Lung (tissue), 12 donors: ENCODE data around the gene MYO16. TPM values are rescaled to one million over a fixed set of nuclear protein-coding genes. Genes with fewer than 3 reads are reported as not detected.

Source experiments
- ATAC-seq: fragments of 200-7000 bp; cut with Tn5 transposase; one replicate; pipeline ENCODE4 v1.9.1; 2020; ENCODE audit warnings: moderate number of reproducible peaks; ENCODE audit not compliant: insufficient read depth, low FRiP score
- DNase-seq, 3 donors: peaks; one replicate each; pipeline ENCODE4 v3.0.0-alpha.2; 2013 to 2017
- H3K27ac ChIP-seq, 2 donors: one replicate each; pipeline ENCODE4 v1.5.1; 2013; ENCODE audit warnings: mild to moderate bottlenecking in 2 of 2, moderate library complexity in 2 of 2, control low read depth in 1 of 2, inconsistent platforms in 1 of 2, low read depth in 1 of 2, low read length in 1 of 2
- H3K27me3 ChIP-seq, 3 donors: one replicate each; pipeline ENCODE4 v1.5.1; 2013; ENCODE audit warnings: low read length in 2 of 3; ENCODE audit not compliant: control insufficient read depth in 3 of 3, insufficient read depth in 3 of 3
- H3K36me3 ChIP-seq, 4 donors: one replicate each; pipeline ENCODE4 v1.5.1; 2013; ENCODE audit warnings: low read length in 4 of 4, mild to moderate bottlenecking in 1 of 4, moderate library complexity in 1 of 4; ENCODE audit not compliant: control insufficient read depth in 4 of 4, insufficient read depth in 4 of 4
- H3K4me1 ChIP-seq, 5 donors: one replicate each; pipeline ENCODE4 v1.5.1; 2013; ENCODE audit warnings: low read length in 5 of 5, mild to moderate bottlenecking in 2 of 5, moderate library complexity in 1 of 5; ENCODE audit not compliant: control insufficient read depth in 5 of 5, insufficient read depth in 5 of 5
- H3K4me3 ChIP-seq: one replicate; pipeline ENCODE4 v1.5.1; 2013; ENCODE audit warnings: mild to moderate bottlenecking, control low read depth, moderate library complexity
- H3K9ac ChIP-seq, 2 donors: one replicate each; pipeline ENCODE4 v1.5.1; 2013; ENCODE audit warnings: low read length in 2 of 2, control low read depth in 1 of 2; ENCODE audit not compliant: insufficient read depth in 1 of 2
- H3K9me3 ChIP-seq, 4 donors: one replicate each; pipeline ENCODE4 v1.5.1; 2013; ENCODE audit warnings: low read length in 3 of 4, mild to moderate bottlenecking in 1 of 4, moderate library complexity in 1 of 4; ENCODE audit not compliant: control insufficient read depth in 4 of 4, insufficient read depth in 3 of 4
- WGBS, 2 donors: extraction: QIAGEN DNeasy Blood & Tissue Kit; methylation state at CpG; one replicate each; pipeline ENCODE4 v1.1.7; 2013; 5-methylcytosine and 5-hydroxymethylcytosine counted together
- polyA plus RNA-seq, 2 donors: library from polyadenylated mRNA; stranded (reverse); fragments of 200-250 nt; gene quantifications; one replicate each; pipeline ENCODE4 v1.2.1, GENCODE V29; 2013
- total RNA-seq, 2 donors: library from RNA; depleted of rRNA in 1 of 2; stranded (reverse); fragments of >200 nt in 1 of 2; gene quantifications; one replicate each; pipeline ENCODE4 v1.2.1, GENCODE V29; 2014 to 2021
- TF ChIP-seq, protein P1 (sequence below): IDR thresholded peaks from 2 replicates; pipeline ENCODE4 v1.5.1; 2012; ENCODE audit warnings: mild to moderate bottlenecking; ENCODE audit errors: control extremely low read depth, extremely low read depth
- donor health status: control.
- donor health status: control.
- donor health status: Bipolar disorder and iron deficiency.
- donor health status: healthy.
- donor health status: DM: yes; HTN: yes; CAD: no.

The MYO16 gene
- total and polyA plus RNA-seq, 4 donors, result 0.12 to 13.8 (median 0.88) TPM

DNA sequence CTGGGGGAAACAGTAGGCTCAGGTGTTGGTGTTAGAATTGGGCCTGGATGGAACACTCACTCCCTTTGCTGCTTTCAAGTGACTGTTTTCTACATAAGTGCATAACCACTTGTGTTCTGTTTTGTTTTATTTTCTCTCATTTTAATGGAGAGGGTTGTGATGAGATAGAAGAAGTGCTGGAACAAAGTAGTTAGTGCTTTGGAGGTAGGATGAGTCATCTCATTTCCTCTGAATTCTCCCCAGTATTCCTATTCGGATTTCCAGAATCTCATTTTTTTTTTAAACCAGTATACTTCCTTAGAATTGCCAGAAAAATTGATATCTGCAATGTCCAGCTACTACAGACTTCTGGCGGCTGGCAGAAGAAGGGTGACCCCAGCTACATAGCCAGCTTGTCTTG lies 575.9 kb downstream of the MYO16 start:
- DNase-seq (no peak), ATAC-seq (no peak)
- TF ChIP-seq, protein P1, sequence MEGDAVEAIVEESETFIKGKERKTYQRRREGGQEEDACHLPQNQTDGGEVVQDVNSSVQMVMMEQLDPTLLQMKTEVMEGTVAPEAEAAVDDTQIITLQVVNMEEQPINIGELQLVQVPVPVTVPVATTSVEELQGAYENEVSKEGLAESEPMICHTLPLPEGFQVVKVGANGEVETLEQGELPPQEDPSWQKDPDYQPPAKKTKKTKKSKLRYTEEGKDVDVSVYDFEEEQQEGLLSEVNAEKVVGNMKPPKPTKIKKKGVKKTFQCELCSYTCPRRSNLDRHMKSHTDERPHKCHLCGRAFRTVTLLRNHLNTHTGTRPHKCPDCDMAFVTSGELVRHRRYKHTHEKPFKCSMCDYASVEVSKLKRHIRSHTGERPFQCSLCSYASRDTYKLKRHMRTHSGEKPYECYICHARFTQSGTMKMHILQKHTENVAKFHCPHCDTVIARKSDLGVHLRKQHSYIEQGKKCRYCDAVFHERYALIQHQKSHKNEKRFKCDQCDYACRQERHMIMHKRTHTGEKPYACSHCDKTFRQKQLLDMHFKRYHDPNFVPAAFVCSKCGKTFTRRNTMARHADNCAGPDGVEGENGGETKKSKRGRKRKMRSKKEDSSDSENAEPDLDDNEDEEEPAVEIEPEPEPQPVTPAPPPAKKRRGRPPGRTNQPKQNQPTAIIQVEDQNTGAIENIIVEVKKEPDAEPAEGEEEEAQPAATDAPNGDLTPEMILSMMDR, result no peak
- Histone ChIP-seq H3K4me3 (no peak overlapping the region), H3K9ac (no peak overlapping the region), H3K4me1 (no peaks in the 10 kb centered on the region), H3K36me3 (no peaks in the 10 kb centered on the region), H3K27ac (no peak overlapping the region), H3K27me3 (no peaks in the 10 kb centered on the region), H3K9me3 (peaks cover 0 to 2% (median 0%) of the 10 kb centered on the region in 4 donors)
- 67 to 85% methylated on average over 2 of the region's 2 CpGs for WGBS, 2 donors

DNA sequence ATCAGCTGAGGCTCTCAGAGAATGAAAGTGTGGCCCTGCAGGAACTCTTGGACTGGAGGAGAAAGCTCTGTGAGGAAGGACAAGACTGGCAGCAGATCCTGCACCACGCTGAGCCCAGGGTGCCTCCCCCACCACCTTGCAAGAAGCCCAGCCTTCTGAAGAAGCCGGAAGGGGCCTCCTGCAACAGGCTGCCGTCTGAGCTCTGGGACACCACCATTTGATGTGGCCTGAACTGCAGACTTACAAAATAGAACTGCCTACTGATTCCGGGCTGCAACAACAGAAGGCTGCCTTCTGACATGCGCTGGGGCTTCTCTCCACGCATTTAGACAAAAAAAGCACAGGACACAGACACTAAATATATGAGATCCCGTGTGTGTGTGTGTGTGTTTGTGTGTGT lies 577.2 kb downstream of the MYO16 start:
- Histone ChIP-seq H3K4me3 (no peak overlapping the region), H3K4me1 (no peaks in the 10 kb centered on the region), H3K27ac (no peak overlapping the region), H3K27me3 (no peaks in the 10 kb centered on the region), H3K9ac (no peak overlapping the region), H3K9me3 (peaks cover 0 to 2% (median 0%) of the 10 kb centered on the region in 4 donors), H3K36me3 (no peaks in the 10 kb centered on the region)
- DNase-seq (no peak), ATAC-seq (no peak)
- TF ChIP-seq, protein P1, result no peak
- WGBS, 2 donors, result 80 to 83% methylated on average over 7 of the region's 7 CpGs

DNA sequence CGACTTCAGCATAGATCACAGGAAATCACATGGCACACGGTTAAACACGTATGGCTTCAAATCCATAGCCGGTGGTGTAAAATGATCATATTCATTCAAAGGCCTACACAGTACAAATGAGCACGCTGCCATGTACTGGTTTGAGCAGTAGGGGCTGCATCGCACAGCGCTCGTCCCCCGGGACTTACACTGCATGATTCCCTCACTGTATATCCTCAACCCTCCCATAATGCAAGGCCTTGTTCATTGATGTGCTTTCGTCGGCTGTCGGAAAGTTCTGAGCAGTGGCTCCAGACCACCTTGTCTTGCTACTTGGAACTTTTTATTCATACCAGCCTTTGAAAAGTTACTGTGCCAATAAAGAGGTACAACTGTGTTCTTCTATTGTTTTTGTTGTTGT lies 578.2 kb downstream of the MYO16 start:
- Histone ChIP-seq H3K9ac (no peak overlapping the region), H3K4me3 (no peak overlapping the region), H3K27ac (no peak overlapping the region), H3K9me3 (peaks cover 0 to 2% (median 0%) of the 10 kb centered on the region in 4 donors), H3K36me3 (no peaks in the 10 kb centered on the region), H3K4me1 (no peaks in the 10 kb centered on the region), H3K27me3 (no peaks in the 10 kb centered on the region)
- no peak for ATAC-seq
- 95 to 96% methylated on average over 12 of the region's 12 CpGs for WGBS, 2 donors
- DNase-seq, result no peak
- TF ChIP-seq, protein P1, result no peak

DNA sequence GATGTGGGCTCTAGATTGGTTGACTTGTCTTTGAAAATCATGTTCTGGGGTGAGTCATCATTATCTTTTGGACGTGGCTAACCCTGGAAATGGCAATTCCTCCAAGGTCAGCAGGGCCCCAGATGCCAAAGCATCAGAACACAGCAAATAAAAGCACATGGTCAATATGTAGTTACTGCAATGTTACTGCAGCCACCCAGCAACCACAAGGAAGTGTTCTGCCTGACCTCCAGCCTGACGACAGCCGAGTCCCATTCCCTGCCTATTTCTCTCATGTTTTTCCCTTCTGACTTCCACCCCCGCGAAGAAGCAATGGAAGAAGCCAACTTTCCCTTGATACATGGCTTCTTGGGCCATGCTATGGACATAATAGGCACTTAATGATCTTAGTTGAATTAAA lies 579.1 kb downstream of the MYO16 start:
- no peaks in the 10 kb centered on the region for H3K27me3 ChIP-seq
- TF ChIP-seq, protein P1, result no peak
- H3K36me3 ChIP-seq, result no peaks in the 10 kb centered on the region
- WGBS, 2 donors, result 86 to 92% methylated on average over 5 of the region's 5 CpGs
- DNase-seq (no peak), ATAC-seq (no peak)
- H3K27ac ChIP-seq, result no peak overlapping the region
- H3K4me3 ChIP-seq, result no peak overlapping the region
- H3K4me1 ChIP-seq, result peaks cover 0 to 1% (median 0%) of the 10 kb centered on the region in 5 donors
- H3K9ac ChIP-seq, result no peak overlapping the region
- peaks cover 0 to 4% (median 0%) of the 10 kb centered on the region in 4 donors for H3K9me3 ChIP-seq
